ENCODE results near the gene KLHL1.

GRCh38 chr13:69882451-69882850 lies 225.8 kb downstream of the KLHL1 start:
- TF ChIP-seq CTCF (IDR thresholded peaks at IDR 0.05 in 2 of 3, conservative IDR thresholded peaks at IDR 0.05 in 1 of 3; ENCODE audit: insufficient read depth in 2 of 3, low read depth in 1 of 3, low read length in 3 of 3) = no peak
- no peak for TF ChIP-seq ZNF586 (CRISPR knock-in tag; conservative IDR thresholded peaks at IDR 0.05)
- TF ChIP-seq FOSL1 (tag; conservative IDR thresholded peaks at IDR 0.05) = no peak
- no peak for TF ChIP-seq POLR2H (tag; IDR thresholded peaks at IDR 0.05; ENCODE audit: low read depth)
- no peak for TF ChIP-seq SPI1 (IDR thresholded peaks at IDR 0.05; ENCODE audit: borderline replicate concordance, low read depth, low read length)
- no peak for TF ChIP-seq CEBPB (tag; IDR thresholded peaks at IDR 0.05)
- TF ChIP-seq LARP7 (IDR thresholded peaks at IDR 0.05) = no peak
- no peak for TF ChIP-seq POU5F1 (IDR thresholded peaks at IDR 0.05; ENCODE audit: borderline replicate concordance, low read depth, low read length, partially characterized antibody)
- TF ChIP-seq POLR2A (conservative IDR thresholded peaks at IDR 0.05) = no peak
- TF ChIP-seq ZBTB7A (IDR thresholded peaks at IDR 0.05; ENCODE audit: borderline replicate concordance, control insufficient read depth, low read depth, low read length) = no peak
- TF ChIP-seq, protein P1, sequence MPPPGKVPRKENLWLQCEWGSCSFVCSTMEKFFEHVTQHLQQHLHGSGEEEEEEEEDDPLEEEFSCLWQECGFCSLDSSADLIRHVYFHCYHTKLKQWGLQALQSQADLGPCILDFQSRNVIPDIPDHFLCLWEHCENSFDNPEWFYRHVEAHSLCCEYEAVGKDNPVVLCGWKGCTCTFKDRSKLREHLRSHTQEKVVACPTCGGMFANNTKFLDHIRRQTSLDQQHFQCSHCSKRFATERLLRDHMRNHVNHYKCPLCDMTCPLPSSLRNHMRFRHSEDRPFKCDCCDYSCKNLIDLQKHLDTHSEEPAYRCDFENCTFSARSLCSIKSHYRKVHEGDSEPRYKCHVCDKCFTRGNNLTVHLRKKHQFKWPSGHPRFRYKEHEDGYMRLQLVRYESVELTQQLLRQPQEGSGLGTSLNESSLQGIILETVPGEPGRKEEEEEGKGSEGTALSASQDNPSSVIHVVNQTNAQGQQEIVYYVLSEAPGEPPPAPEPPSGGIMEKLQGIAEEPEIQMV (tag; conservative IDR thresholded peaks at IDR 0.05; ENCODE audit: low read depth) = no peak
- TF ChIP-seq SP1 (CRISPR knock-in tag; IDR thresholded peaks at IDR 0.05) = no peak
- TF ChIP-seq, protein P2, sequence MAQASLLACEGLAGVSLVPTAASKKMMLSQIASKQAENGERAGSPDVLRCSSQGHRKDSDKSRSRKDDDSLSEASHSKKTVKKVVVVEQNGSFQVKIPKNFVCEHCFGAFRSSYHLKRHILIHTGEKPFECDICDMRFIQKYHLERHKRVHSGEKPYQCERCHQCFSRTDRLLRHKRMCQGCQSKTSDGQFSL (CRISPR knock-in tag; IDR thresholded peaks at IDR 0.05) = no peak
- TF ChIP-seq, protein P2 (tag; IDR thresholded peaks at IDR 0.05) = no peak
